GM23338 (cell line): ENCODE data around the gene SOX3. TPM values are rescaled to one million over a fixed set of nuclear protein-coding genes. Genes with fewer than 3 reads are reported as not detected.

Experiments
- ATAC-seq: fragments of 200-7000 bp; cut with Tn5 transposase; 3 replicates; pipeline ENCODE4 v1.9.1; 2020
- DNase-seq: peaks from one replicate; pipeline ENCODE4 v3.0.0-alpha.2; 2015; ENCODE audit warnings: low spot score
- H2AFZ ChIP-seq: fragments of 200-600 bp; sonication (generic); 2 replicates; pipeline ENCODE4 v1.8.0; 2016; ENCODE audit warnings: antibody characterized with exemption, mild to moderate bottlenecking, moderate library complexity
- H3F3A ChIP-seq: fragments of 200-600 bp; sonication (generic); replicated peaks from 2 replicates; pipeline ENCODE4 v1.8.0; 2017; ENCODE audit warnings: antibody characterized with exemption, mixed run types, low read depth
- H3K27ac ChIP-seq: fragments of 200-600 bp; sonication (generic); 2 replicates; pipeline ENCODE4 v1.6.1; 2016; ENCODE audit warnings: low read depth
- H3K27me3 ChIP-seq: fragments of 200-600 bp; sonication (generic); 2 replicates; pipeline ENCODE4 v1.8.0; 2016; ENCODE audit warnings: mild to moderate bottlenecking, mixed run types, moderate library complexity; ENCODE audit not compliant: insufficient read depth
- H3K36me3 ChIP-seq: fragments of 200-600 bp; sonication (generic); 2 replicates; pipeline ENCODE4 v1.8.0; 2016; ENCODE audit warnings: mild to moderate bottlenecking; ENCODE audit not compliant: insufficient read depth
- H3K4me1 ChIP-seq: fragments of 200-600 bp; sonication (generic); 2 replicates; pipeline ENCODE4 v1.8.0; 2016; ENCODE audit warnings: mild to moderate bottlenecking, moderate library complexity; ENCODE audit not compliant: insufficient read depth
- H3K4me2 ChIP-seq: fragments of 200-600 bp; sonication (generic); 2 replicates; pipeline ENCODE4 v1.7.1; 2017; ENCODE audit warnings: mixed run types
- H3K4me3 ChIP-seq: fragments of 200-600 bp; sonication (generic); 2 replicates; pipeline ENCODE4 v1.6.1; 2016; ENCODE audit warnings: mixed run types
- H3K79me2 ChIP-seq: fragments of 200-600 bp; sonication (generic); replicated peaks from 2 replicates; pipeline ENCODE4 v1.8.0; 2017; ENCODE audit warnings: mild to moderate bottlenecking; ENCODE audit not compliant: insufficient read depth
- H3K9me2 ChIP-seq: fragments of 200-600 bp; sonication (generic); 2 replicates; pipeline ENCODE4 v1.8.0; 2017; ENCODE audit not compliant: insufficient read depth
- H4K20me1 ChIP-seq: fragments of 200-600 bp; sonication (generic); replicated peaks from 2 replicates; pipeline ENCODE4 v1.8.0; 2017; ENCODE audit warnings: mild to moderate bottlenecking; ENCODE audit not compliant: insufficient read depth
- H3K27ac Mint-ChIP-seq: 2 replicates; pipeline ENCODE4 v1.8.0; 2020; ENCODE audit warnings: inconsistent platforms, mild to moderate bottlenecking, moderate library complexity, mixed read lengths
- H3K27me3 Mint-ChIP-seq: 3 replicates; pipeline ENCODE4 v1.8.0; 2022; ENCODE audit warnings: low read depth, mild to moderate bottlenecking, moderate library complexity, mixed read lengths, inconsistent platforms; ENCODE audit not compliant: insufficient read depth, poor library complexity
- H3K36me3 Mint-ChIP-seq: 3 replicates; pipeline ENCODE4 v1.8.0; 2021; ENCODE audit warnings: low read depth, mild to moderate bottlenecking, inconsistent platforms, moderate library complexity, mixed read lengths
- H3K4me1 Mint-ChIP-seq: 3 replicates; pipeline ENCODE4 v1.8.0; 2020; ENCODE audit warnings: mild to moderate bottlenecking, inconsistent platforms, mixed read lengths
- H3K4me3 Mint-ChIP-seq: 3 replicates; pipeline ENCODE4 v1.8.0; 2021; ENCODE audit warnings: moderate library complexity, mild to moderate bottlenecking, inconsistent platforms, mixed read lengths
- H3K9me3 Mint-ChIP-seq: 3 replicates; pipeline ENCODE4 v1.8.0; 2020; ENCODE audit warnings: moderate library complexity, mild to moderate bottlenecking, inconsistent platforms, mixed read lengths
- EZH2phosphoT487 ChIP-seq: fragments of 200-600 bp; sonication (generic); IDR thresholded peaks from one replicate; pipeline ENCODE4 v1.8.1; 2018; ENCODE audit warnings: antibody characterized with exemption; ENCODE audit not compliant: unreplicated experiment
- polyA plus RNA-seq: library from polyadenylated mRNA; unstranded; fragments of >200 nt; fragmentation: Nextera tagmentation; extraction: Ambion mirVana; gene quantifications from 2 replicates; pipeline ENCODE4 v1.2.1, GENCODE V29; 2016
- total RNA-seq: library from RNA; depleted of rRNA; stranded (reverse); fragments of >200 nt; shearing (Covaris generic); gene quantifications from 2 replicates; pipeline ENCODE4 v1.2.3, GENCODE V29; 2014
- TF ChIP-seq, protein P1 (sequence below), 2 experiments: fragments of 200-600 bp in 1 of 2; sonication (generic) in 1 of 2; conservative IDR thresholded peaks; 2 replicates each; pipeline versions ENCODE4 v1.5.1 to v1.6.1; 2016 to 2017; ENCODE audit warnings: antibody characterized with exemption in 2 of 2, low read depth in 2 of 2, mild to moderate bottlenecking in 2 of 2, moderate library complexity in 1 of 2
- TF ChIP-seq, protein P2 (sequence below): fragments of 250-450 bp; sonication (Bioruptor Pico); IDR thresholded peaks from 2 replicates; pipeline ENCODE4 v1.5.0; 2020; ENCODE audit warnings: mild to moderate bottlenecking, moderate library complexity

Gene SOX3
- total and polyA plus RNA-seq, 2 experiments from 2014 or later: 9.8 to 23.3 TPM

DNA sequence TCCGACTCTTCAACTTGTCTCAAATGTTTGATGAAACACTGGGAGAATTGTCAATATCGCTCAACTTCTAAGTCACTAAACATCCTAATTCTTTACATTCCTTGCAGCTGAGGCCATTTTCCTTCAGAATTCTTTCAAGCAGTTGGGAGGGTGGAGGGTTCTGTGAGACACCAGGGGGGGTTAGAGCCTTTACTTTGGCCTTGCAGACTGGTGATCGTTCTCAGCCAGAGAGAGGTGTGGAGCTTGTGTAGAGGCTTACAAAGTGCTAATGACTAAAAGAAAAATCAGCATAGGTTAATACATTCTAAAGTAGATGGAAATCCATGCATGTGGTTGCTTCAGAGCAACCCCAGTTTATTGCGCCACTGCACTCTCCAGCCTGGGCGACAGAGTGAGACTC, 21.3 kb upstream of the SOX3 start:
- no peaks in the 10 kb centered on the region for H4K20me1 ChIP-seq
- Mint-ChIP-seq H3K27ac (peak overlapping the region; percentile 80), H3K4me3 (peak overlapping the region; percentile 29; the same call in 1 of the 3 replicates), H3K27me3 (peaks cover 3% of the 10 kb centered on the region), H3K36me3 (no peaks in the 10 kb centered on the region; the same call in 2 of the 3 replicates), H3K9me3 (no peaks in the 10 kb centered on the region; the same call in 2 of the 3 replicates), H3K4me1 (peaks cover 25% of the 10 kb centered on the region)
- no peak overlapping the region for H3K4me3 ChIP-seq
- no peaks in the 10 kb centered on the region for H3K27me3 ChIP-seq
- peak overlapping the region; percentile 44; the same call in 1 of the 2 replicates for H3K4me2 ChIP-seq
- peak overlapping the region; percentile 87 for H3K27ac ChIP-seq
- TF ChIP-seq, protein P1, sequence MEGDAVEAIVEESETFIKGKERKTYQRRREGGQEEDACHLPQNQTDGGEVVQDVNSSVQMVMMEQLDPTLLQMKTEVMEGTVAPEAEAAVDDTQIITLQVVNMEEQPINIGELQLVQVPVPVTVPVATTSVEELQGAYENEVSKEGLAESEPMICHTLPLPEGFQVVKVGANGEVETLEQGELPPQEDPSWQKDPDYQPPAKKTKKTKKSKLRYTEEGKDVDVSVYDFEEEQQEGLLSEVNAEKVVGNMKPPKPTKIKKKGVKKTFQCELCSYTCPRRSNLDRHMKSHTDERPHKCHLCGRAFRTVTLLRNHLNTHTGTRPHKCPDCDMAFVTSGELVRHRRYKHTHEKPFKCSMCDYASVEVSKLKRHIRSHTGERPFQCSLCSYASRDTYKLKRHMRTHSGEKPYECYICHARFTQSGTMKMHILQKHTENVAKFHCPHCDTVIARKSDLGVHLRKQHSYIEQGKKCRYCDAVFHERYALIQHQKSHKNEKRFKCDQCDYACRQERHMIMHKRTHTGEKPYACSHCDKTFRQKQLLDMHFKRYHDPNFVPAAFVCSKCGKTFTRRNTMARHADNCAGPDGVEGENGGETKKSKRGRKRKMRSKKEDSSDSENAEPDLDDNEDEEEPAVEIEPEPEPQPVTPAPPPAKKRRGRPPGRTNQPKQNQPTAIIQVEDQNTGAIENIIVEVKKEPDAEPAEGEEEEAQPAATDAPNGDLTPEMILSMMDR (conservative IDR thresholded peaks at IDR 0.05; ENCODE audit: low read depth in 2 of 2): peak; percentile 29 to 55
- TF ChIP-seq, protein P2, sequence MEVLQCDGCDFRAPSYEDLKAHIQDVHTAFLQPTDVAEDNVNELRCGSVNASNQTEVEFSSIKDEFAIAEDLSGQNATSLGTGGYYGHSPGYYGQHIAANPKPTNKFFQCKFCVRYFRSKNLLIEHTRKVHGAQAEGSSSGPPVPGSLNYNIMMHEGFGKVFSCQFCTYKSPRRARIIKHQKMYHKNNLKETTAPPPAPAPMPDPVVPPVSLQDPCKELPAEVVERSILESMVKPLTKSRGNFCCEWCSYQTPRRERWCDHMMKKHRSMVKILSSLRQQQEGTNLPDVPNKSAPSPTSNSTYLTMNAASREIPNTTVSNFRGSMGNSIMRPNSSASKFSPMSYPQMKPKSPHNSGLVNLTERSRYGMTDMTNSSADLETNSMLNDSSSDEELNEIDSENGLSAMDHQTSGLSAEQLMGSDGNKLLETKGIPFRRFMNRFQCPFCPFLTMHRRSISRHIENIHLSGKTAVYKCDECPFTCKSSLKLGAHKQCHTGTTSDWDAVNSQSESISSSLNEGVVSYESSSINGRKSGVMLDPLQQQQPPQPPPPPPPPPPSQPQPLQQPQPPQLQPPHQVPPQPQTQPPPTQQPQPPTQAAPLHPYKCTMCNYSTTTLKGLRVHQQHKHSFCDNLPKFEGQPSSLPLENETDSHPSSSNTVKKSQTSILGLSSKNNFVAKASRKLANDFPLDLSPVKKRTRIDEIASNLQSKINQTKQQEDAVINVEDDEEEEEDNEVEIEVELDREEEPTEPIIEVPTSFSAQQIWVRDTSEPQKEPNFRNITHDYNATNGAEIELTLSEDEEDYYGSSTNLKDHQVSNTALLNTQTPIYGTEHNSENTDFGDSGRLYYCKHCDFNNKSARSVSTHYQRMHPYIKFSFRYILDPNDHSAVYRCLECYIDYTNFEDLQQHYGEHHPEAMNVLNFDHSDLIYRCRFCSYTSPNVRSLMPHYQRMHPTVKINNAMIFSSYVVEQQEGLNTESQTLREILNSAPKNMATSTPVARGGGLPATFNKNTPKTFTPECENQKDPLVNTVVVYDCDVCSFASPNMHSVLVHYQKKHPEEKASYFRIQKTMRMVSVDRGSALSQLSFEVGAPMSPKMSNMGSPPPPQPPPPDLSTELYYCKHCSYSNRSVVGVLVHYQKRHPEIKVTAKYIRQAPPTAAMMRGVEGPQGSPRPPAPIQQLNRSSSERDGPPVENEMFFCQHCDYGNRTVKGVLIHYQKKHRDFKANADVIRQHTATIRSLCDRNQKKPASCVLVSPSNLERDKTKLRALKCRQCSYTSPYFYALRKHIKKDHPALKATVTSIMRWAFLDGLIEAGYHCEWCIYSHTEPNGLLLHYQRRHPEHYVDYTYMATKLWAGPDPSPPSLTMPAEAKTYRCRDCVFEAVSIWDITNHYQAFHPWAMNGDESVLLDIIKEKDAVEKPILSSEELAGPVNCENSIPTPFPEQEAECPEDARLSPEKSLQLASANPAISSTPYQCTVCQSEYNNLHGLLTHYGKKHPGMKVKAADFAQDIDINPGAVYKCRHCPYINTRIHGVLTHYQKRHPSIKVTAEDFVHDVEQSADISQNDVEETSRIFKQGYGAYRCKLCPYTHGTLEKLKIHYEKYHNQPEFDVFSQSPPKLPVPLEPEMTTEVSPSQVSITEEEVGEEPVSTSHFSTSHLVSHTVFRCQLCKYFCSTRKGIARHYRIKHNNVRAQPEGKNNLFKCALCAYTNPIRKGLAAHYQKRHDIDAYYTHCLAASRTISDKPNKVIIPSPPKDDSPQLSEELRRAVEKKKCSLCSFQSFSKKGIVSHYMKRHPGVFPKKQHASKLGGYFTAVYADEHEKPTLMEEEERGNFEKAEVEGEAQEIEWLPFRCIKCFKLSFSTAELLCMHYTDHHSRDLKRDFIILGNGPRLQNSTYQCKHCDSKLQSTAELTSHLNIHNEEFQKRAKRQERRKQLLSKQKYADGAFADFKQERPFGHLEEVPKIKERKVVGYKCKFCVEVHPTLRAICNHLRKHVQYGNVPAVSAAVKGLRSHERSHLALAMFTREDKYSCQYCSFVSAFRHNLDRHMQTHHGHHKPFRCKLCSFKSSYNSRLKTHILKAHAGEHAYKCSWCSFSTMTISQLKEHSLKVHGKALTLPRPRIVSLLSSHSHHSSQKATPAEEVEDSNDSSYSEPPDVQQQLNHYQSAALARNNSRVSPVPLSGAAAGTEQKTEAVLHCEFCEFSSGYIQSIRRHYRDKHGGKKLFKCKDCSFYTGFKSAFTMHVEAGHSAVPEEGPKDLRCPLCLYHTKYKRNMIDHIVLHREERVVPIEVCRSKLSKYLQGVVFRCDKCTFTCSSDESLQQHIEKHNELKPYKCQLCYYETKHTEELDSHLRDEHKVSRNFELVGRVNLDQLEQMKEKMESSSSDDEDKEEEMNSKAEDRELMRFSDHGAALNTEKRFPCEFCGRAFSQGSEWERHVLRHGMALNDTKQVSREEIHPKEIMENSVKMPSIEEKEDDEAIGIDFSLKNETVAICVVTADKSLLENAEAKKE (CRISPR knock-in tag): no peak
- ATAC-seq: peak; percentile 94
- H3K36me3 ChIP-seq: no peaks in the 10 kb centered on the region
- H3K9me2 ChIP-seq: no peaks in the 10 kb centered on the region
- H3K79me2 ChIP-seq: no peaks in the 10 kb centered on the region
- peak; percentile 83 for DNase-seq
- no peaks in the 10 kb centered on the region for H3F3A ChIP-seq
- H3K4me1 ChIP-seq: peaks cover 7% of the 10 kb centered on the region; the same call in 1 of the 2 replicates
- H2AFZ ChIP-seq: no peak overlapping the region

DNA sequence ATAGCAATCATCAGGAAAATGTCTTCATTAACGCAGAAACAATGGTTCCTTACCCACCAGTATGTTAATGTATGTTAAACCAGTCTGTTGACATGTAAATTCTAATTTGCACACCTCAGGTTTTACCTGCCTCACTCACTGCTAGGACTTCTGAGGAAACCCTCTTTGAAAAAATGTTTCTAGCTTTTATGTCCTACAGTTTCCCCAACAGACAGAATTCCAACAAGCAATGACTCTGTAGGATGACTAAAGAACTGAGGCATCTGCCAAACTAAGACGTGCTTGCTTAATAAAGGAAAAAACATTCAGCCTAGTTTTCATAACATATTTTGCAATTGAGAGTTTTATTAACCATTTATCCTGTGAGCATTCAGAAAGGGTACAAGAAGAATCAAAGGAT, 20.6 kb upstream of the SOX3 start:
- no peaks in the 10 kb centered on the region for H3K79me2 ChIP-seq
- Mint-ChIP-seq H3K36me3 (no peaks in the 10 kb centered on the region; the same call in 2 of the 3 replicates), H3K27me3 (peaks cover 3% of the 10 kb centered on the region), H3K4me1 (peaks cover 25% of the 10 kb centered on the region), H3K9me3 (no peaks in the 10 kb centered on the region; the same call in 2 of the 3 replicates), H3K4me3 (no peak overlapping the region), H3K27ac (peak overlapping the region; percentile 77; the same call in 1 of the 2 replicates)
- ATAC-seq (peak; percentile 78), DNase-seq (peak; percentile 41)
- peak overlapping the region; percentile 44 for H3K4me2 ChIP-seq
- H4K20me1 ChIP-seq: no peaks in the 10 kb centered on the region
- H3F3A ChIP-seq: no peaks in the 10 kb centered on the region
- H3K27ac ChIP-seq: peak overlapping the region; percentile 87
- H3K27me3 ChIP-seq: no peaks in the 10 kb centered on the region
- peaks cover 7% of the 10 kb centered on the region; the same call in 1 of the 2 replicates for H3K4me1 ChIP-seq
- no peaks in the 10 kb centered on the region for H3K36me3 ChIP-seq
- H3K4me3 ChIP-seq: no peak overlapping the region
- H3K9me2 ChIP-seq: no peaks in the 10 kb centered on the region
- H2AFZ ChIP-seq: no peak overlapping the region
- no peak for TF ChIP-seq EZH2phosphoT487
- TF ChIP-seq, protein P2 (CRISPR knock-in tag): peak; percentile 4; the same call in 1 of the 2 replicates
